Adrenal gland (tissue), 5 donors: ENCODE results near the gene ATOH8.

ENCODE experiments used
- POLR2A ChIP-seq, 2 donors: fragments of 450-650 bp; IDR thresholded peaks; one replicate each; pipeline ENCODE4 v1.6.1; 2017; ENCODE audit warnings: antibody characterized with exemption in 2 of 2, mild to moderate bottlenecking in 2 of 2, moderate library complexity in 1 of 2
- TF ChIP-seq, protein P1 (sequence below), 6 experiments: fragments of 450-650 bp in 4 of 6; fragments of 200-600 bp in 2 of 6; sonication (generic) in 1 of 6; IDR thresholded peaks; 1 replicate in 5 of 6; 2 replicates in 1 of 6; pipeline versions ENCODE4 v1.5.1 to v1.8.0; 2016 to 2021; ENCODE audit warnings: antibody characterized with exemption in 6 of 6, mild to moderate bottlenecking in 2 of 6, moderate library complexity in 1 of 6
- donor health status: DM: no; HTN: no; CAD: no.

DNA sequence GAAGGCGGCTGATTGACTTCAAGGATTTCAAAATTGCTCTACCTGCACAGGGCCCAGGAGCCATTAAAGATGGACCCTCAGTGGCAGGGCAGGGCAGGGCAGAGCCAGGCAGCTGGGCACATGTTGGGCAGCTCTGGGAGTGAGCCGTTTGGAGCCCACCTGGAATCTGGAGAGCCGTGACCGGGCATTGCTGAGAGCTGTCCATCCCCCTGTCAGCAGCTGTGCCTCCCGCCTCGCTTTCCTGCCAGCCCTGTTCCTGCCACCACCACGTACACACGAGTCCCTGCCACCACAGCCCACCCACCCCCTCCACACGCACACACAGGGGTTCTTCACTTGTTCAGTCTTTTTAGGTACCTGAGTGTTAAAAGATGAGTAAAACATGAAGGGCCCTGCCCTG, 22.9 kb downstream of the ATOH8 start:
- TF ChIP-seq, protein P1, sequence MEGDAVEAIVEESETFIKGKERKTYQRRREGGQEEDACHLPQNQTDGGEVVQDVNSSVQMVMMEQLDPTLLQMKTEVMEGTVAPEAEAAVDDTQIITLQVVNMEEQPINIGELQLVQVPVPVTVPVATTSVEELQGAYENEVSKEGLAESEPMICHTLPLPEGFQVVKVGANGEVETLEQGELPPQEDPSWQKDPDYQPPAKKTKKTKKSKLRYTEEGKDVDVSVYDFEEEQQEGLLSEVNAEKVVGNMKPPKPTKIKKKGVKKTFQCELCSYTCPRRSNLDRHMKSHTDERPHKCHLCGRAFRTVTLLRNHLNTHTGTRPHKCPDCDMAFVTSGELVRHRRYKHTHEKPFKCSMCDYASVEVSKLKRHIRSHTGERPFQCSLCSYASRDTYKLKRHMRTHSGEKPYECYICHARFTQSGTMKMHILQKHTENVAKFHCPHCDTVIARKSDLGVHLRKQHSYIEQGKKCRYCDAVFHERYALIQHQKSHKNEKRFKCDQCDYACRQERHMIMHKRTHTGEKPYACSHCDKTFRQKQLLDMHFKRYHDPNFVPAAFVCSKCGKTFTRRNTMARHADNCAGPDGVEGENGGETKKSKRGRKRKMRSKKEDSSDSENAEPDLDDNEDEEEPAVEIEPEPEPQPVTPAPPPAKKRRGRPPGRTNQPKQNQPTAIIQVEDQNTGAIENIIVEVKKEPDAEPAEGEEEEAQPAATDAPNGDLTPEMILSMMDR (IDR thresholded peaks at IDR 0.05): no peak
- TF ChIP-seq POLR2A (IDR thresholded peaks at IDR 0.05): no peak
